NCI-H2196 (cell line): ENCODE results near the gene ZFHX2.

ENCODE experiments used
- DNase-seq: peaks from one replicate; lab custom pipeline; 2025; ENCODE audit not compliant: unreplicated experiment; lab: John Stamatoyannopoulos, UW

The ZFHX2 gene

GRCh38 chr14:23523229-23524016 is 28.1 kb downstream of the ZFHX2 start:
- no peak for DNase-seq

GRCh38 chr14:23522643-23523198 is 28.8 kb downstream of the ZFHX2 start:
- no peak for DNase-seq

GRCh38 chr14:23521785-23522640 is 29.6 kb downstream of the ZFHX2 start:
- no peak for DNase-seq

- DNase-seq: no peak
These were observed 30.5 kb downstream of the ZFHX2 start for GRCh38 chr14:23520899-23521533.

- DNase-seq: no peak
These were observed 32.9 kb downstream of the ZFHX2 start for GRCh38 chr14:23518709-23519108.

- DNase-seq: no peak
These were observed 33.8 kb downstream of the ZFHX2 start for GRCh38 chr14:23517650-23518326.

- DNase-seq: peak; percentile 91
These were observed 37.0 kb downstream of the ZFHX2 start for GRCh38 chr14:23514644-23514957.

GRCh38 chr14:23513818-23514643 is 37.5 kb downstream of the ZFHX2 start:
- peak; percentile 81 for DNase-seq

GRCh38 chr14:23513005-23513817 is 38.4 kb downstream of the ZFHX2 start:
- DNase-seq: peak; percentile 81

GRCh38 chr14:23512156-23512555 is 39.4 kb downstream of the ZFHX2 start:
- DNase-seq: peak; percentile 52

- DNase-seq: no peak
These were observed 57.3 kb downstream of the ZFHX2 start for GRCh38 chr14:23494223-23494622.

- DNase-seq: no peak
These were observed 58.8 kb downstream of the ZFHX2 start for GRCh38 chr14:23492618-23493272.

GRCh38 chr14:23487216-23487615 is 64.3 kb downstream of the ZFHX2 start:
- DNase-seq: no peak

- DNase-seq: no peak
These were observed 65.5 kb downstream of the ZFHX2 start for GRCh38 chr14:23486036-23486435.

GRCh38 chr14:23485326-23485725 is 66.2 kb downstream of the ZFHX2 start:
- DNase-seq: no peak

GRCh38 chr14:23483236-23483854 is 68.2 kb downstream of the ZFHX2 start:
- DNase-seq: peak; percentile 77

GRCh38 chr14:23482823-23483148 is 68.8 kb downstream of the ZFHX2 start:
- no peak for DNase-seq
